DOHH2 (cell line): ENCODE measurements around the gene PSME1.

Experiments
- EZH2phosphoT487 ChIP-seq: fragments of 200-600 bp; sonication (generic); IDR thresholded peaks from 2 replicates; pipeline ENCODE4 v1.6.1; 2017; ENCODE audit warnings: borderline replicate concordance, mild to moderate bottlenecking, antibody characterized with exemption, low read length, moderate library complexity, mixed read lengths
- TF ChIP-seq, protein P1 (sequence below): fragments of 200-600 bp; sonication (generic); IDR thresholded peaks from one replicate; pipeline ENCODE4 v1.5.1; 2014; ENCODE audit warnings: antibody characterized with exemption, mild to moderate bottlenecking, low read depth, low read length; ENCODE audit not compliant: poor library complexity, severe bottlenecking

DNA sequence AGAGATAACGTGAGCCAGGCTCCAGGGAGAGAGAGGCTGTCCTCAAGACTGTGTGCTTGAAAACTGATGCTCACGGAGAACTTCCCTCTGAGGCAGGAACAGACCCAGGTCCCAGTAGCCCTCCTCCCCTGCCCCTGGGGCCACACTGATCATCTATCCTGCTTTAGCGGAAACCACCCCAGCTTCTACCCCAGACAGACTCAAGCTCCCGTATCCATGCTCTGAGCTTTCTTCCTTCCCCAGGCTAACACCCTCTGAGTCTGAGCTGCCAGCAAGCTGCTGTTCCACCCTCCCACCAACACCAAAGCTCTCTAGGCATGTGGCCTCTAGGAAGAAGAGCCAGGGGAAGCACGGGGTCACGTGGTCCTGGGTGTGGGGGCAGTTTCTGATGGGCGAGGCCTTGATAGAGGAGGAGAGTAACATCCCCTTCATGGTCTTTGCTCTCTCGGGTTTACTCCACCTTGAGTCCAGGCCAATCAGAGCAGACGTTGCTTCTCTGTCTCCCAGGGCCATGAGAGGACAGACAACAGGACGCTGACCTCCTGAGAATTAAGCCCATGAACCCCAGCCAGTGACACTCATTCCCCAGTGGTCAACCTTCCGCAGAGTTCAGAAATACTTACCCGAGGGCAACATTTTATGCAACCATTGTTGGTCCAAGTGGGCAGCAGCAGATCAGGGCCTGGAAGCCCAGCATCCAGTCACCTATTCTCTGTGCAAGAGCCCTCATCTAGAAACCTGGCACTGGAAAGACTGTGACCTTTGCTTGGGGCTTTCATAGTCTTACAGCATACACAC is 40.5 kb upstream of the PSME1 start:
- TF ChIP-seq, protein P1, sequence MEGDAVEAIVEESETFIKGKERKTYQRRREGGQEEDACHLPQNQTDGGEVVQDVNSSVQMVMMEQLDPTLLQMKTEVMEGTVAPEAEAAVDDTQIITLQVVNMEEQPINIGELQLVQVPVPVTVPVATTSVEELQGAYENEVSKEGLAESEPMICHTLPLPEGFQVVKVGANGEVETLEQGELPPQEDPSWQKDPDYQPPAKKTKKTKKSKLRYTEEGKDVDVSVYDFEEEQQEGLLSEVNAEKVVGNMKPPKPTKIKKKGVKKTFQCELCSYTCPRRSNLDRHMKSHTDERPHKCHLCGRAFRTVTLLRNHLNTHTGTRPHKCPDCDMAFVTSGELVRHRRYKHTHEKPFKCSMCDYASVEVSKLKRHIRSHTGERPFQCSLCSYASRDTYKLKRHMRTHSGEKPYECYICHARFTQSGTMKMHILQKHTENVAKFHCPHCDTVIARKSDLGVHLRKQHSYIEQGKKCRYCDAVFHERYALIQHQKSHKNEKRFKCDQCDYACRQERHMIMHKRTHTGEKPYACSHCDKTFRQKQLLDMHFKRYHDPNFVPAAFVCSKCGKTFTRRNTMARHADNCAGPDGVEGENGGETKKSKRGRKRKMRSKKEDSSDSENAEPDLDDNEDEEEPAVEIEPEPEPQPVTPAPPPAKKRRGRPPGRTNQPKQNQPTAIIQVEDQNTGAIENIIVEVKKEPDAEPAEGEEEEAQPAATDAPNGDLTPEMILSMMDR = no peak
- no peak for TF ChIP-seq EZH2phosphoT487
